SH-SY5Y (cell line): Measurements from ENCODE around the gene FALEC.

ENCODE experiments used
- GATA2 ChIP-seq: IDR thresholded peaks from 2 replicates; pipeline ENCODE4 v1.6.1; 2011; ENCODE audit warnings: mild to moderate bottlenecking, low read depth, low read length
- GATA3 ChIP-seq: IDR thresholded peaks from 2 replicates; pipeline ENCODE4 v1.6.1; 2011; ENCODE audit warnings: low read depth, mild to moderate bottlenecking, low read length, moderate library complexity

DNA sequence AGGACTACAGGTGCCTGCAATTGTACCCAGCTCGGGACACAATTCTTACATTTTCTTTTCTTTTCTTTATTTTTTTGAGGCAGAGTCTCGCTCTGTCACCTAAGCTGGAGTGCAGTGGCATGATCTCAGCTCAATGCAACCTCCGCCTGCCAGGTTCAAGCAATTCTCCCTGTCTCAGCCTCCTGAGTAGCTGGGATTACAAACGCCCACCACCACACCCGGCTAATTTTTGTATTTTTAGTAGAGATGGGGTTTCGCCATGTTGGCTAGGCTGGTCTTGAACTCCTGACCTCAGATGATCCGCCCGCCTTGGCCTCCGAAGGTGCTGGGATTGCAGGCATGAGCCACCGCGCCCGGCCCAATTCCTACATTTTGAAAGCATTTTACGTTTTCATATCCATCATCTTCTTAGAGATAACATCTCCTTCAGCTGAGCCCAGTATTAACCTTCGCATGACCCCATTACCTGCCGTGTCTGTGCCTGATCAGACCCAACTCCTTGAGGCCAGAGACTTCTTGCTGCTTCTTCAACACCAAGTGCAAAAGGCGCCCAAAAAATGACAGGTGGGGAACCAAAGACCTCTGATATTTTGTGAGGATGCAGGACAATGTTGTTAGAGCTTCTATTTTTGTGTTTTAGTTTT is 30.9 kb downstream of the FALEC start:
- TF ChIP-seq GATA2 (no peak), GATA3 (no peak)
